CD4-positive, alpha-beta T cell treated with Interleukin-4 for 1 hour (primary cell): Measurements from ENCODE around the gene LTBR.

Experiments
- DNase-seq, 2 donors: peaks; one replicate each; pipeline ENCODE4 v3.0.0-alpha.2; 2020 to 2022

Gene LTBR

DNA sequence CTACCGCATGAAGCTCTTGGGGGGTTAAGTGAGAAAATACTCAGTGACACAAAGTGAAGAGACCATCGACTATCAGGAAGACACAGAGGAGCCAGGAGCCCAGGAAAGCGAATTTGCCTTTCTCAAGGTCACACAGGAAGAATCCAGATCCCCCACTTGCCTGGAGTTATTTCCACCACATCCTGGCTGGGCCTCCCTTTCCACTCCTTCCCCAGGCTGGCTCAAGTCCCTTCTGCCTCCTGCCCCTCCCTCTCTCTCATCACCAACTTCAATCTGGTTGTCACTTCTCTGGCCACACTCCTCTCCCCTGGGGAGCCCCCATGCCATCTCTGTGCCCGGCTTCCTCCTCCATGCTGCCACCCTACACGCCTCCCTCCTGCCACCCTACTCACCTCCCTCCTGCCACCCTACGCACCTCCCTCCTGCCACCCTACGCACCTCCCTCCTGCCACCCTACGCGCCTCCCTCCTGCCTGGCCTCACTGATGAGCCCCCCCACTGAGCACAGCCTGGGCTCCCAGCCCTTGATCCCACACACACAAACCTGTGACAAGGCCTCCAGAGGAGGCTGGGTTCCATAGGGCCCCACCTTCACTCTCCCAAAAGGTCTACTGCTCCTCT lies 14.9 kb upstream of the LTBR start:
- no peak for DNase-seq

DNA sequence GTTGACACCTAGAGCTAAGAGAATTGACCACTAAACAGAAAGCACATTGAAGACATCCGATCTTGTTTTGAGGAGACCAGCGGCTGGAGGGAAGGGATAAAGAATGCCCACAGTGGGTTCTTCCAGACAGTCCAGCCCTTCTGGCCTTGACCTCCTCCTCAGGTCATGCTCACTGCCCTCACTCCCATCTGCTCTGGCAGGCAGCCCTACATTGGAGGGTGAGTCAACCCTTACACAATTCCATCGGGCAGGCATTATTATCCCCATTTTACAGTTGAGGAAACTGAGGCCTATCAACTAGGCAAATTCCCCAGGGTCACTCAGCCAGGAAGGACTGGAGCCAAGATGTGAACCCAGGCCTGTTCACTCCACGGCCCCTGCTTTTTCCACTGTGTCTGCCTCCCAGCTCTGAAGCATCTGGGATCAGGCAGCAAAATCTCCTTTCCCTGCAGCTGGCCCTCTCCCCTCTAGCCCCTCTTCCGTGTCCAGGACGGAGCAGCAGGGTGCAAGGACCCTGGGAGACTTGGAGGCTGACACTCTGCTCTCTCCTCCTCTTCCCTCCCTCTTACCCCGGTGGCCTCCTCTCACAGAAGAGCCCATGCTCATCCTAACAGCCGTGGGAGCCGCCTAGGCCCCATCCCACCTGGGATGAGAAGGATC lies 13.9 kb upstream of the LTBR start:
- DNase-seq: no peak

DNA sequence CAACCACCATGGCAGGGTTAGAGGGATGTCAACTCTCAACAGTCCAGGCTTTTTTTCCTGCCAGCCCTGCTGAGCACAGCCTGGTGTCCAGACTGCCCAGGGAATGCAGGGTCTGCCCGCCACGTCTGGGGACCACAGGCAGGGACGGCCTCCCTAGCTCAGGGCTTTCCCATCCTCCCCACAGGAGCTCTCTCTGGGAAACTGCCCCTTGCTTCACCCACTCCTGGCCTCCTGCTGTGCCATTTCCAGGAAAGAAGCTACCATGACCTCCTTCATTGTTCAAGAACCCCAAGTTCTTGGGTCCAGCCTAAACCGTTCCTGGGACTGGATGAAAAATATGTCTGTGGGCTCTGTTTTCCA lies 13.4 kb upstream of the LTBR start:
- DNase-seq: no peak

DNA sequence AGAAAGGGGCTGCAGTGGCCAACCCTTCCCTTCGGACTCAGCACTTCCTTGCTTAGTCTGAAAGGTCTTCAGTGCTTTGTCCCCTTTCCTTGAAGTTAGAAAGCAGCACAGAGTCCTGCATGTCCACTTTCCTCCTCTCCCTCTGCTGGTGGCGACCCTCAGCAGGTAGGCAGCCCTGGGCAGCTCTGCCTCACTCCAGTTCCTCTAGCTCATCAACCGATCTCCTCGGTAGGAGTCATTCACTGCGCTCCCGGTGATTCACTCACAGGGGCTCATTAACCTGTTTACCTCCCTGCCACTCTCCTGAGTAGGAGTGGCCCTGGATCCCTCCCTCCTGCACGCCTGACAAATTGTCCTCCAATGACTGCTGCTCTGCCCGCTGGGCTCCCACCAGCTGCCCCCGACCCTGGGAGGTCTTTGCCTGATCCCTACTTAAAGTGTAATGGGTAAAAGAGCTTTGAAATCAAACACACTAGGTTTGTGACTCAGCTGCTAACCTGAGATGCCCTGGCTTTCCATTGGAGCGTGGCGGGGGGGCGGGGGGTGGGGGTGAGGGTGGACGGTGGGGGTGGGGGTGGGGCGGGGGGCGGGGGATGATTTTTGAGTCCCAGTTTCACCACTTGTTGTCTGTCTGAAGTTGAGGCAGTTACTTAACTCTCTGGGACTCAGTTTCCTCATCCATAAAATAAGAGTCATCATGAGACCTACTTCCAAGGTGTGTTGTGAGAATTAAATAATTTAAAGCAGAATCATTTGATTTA lies 12.8 kb upstream of the LTBR start:
- no peak for DNase-seq

DNA sequence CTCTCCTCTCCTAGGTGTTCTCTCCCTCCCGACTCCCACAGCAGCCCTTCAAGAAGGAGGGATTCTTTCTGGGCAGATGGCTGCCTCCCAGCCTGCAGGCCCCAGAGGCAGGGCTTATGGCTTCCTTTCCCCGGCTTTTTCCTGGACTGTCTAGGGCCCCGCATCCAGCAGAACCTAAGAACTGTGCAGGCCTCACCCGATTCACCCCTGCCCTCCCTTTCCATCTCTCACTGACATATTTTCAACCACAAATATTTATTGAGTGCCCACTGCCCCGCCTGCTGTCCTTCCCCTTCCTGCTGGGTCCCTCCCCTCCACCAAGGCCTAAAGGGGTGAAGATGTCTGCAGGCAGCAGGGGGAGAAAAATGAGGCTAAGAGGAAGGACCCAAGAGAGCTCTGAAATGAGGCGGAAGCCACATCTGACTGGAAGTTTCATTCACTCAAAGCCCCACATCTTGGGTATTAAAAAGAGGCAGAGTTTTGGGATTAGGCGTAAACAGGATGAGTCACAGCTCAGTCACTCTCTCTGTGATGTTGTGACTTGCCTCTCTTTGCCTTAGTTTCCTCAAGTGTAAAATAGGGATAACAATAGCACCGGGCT lies 11.5 kb upstream of the LTBR start:
- no peak for DNase-seq

DNA sequence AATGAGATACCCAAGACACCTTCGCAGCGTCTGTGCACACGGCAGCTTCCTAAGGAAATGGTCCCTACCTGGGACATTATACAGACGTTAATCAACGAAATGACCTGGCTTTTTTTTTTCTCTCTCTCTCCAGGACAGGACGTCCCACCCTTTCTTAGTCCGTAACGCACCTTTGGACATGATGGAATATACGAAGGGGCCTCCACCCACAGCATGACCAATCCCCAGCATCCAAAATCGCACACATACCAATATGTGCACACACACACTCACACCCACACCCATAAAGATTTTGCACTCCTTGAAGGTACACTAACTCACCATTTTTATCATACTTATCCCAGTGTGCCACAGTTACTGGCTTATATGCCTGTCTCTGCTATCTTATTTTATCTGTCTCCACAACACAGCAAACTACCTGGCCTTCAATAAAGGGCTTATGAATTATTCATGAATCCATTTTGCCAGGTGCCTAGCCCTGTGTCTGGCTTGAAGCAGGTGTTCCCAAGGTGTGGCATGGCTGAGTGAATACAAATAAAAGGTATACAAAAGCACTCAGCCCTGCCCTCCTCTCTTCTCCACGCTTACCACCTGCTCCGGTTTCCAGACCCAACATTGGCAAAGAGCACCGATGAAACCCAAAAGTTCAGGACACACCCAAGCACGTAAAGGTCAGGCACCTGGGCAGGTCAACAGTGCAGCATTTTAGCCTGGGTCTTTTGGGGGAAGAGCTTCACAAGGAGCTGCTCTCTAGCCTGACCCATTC lies 10.8 kb upstream of the LTBR start:
- DNase-seq: no peak

DNA sequence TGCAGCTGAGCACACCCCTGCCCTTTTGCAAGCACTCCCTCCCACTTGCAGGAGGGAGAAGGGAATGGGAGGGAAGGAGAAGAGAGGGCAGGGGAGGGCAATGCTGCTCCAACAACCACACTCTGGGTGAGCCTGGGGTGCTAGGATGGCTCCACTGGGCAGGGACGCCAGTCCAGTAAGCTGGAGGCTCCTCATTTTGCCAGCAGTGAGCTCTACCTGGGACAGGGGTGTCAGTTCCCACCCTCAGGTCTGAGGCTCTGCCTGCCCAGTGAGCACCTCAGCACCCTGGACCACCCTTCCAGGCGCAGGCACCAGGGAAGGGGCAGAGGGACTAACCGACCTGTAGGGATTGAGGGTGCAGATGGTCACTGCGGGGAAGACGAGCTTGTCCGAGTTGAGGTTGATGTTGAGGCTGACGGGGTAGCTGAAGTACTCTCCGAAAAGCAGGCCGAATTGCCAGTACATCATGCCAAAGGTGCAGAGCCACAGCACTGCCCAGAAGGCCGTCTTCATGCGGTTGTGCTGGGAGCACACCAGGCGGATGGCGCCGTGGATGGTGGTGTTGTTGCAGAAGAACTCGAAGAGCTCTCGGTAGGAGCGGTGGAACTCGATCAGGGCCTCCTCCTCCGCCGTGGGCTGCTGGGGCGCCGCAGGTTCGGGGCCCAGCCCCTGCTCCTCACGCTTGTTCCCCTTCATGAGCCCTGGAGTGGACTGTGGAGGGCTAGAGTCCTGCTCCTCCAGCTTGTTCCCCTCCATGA lies 9.8 kb upstream of the LTBR start:
- DNase-seq: no peak

DNA sequence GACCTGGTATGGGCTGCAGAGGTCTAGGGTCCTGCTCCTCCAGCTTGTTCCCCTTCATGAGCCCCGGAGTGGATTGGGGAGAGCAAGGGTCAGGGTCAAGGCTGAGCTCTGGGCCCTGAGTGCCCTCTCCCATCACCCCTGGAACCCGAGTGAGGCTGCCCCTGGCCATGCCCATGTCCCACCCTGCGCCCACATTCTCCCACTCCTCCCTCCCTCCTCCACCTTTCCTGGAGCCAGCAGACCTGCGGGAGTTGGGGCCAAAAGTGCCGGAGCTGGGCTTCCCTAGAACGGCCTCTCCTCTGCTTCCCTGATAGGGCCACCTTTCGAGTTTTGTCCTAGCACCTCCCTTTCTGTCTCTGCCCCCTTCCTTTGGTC lies 9.2 kb upstream of the LTBR start:
- no peak for DNase-seq

DNA sequence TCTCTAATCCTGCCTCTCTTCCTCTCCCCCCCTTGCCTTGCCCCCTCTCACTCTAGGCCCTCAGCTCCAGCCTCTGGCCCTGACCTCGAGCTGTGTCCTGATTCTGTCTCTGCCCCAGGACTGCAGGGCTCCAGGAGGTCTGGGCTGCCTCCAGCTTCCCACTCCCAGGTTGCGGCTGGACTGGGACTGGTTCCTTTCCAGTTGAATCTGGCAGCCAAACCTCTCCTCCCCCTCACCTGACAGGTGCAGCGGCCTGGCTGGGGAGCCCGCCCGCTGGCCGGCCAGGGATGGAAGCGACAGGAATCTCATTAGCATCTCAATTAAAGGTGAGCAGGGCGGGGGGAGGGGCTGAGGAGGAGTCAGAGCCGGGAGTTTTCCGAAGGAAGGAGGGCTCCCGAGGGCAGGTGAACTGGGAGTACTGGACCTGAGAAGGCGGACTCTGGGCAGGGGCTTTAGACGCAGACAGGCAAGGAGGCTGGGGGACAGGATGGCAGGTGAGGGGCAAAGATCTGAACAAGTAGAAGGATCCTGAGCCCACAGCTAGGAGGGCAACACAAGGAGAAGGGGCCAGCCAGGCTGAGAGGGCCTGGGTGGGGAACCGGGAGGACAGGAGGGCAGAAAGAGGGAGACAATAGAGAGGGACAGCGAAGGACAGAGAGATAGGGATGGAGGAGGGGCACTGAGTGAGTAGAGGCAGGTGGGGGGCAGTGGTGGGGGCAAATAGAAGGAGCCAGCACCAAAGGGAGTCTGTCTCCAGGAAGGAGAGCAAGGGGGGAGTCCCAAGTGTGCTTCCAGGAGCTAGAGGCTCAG lies 8.5 kb upstream of the LTBR start, which contains the start of gene SCNN1A:
SCNN1A (minus strand) TSS at position 295 of the 810 bp plus-strand sequence. CDS start 780 bp downstream, outside the sequence.
- no peak for DNase-seq

DNA sequence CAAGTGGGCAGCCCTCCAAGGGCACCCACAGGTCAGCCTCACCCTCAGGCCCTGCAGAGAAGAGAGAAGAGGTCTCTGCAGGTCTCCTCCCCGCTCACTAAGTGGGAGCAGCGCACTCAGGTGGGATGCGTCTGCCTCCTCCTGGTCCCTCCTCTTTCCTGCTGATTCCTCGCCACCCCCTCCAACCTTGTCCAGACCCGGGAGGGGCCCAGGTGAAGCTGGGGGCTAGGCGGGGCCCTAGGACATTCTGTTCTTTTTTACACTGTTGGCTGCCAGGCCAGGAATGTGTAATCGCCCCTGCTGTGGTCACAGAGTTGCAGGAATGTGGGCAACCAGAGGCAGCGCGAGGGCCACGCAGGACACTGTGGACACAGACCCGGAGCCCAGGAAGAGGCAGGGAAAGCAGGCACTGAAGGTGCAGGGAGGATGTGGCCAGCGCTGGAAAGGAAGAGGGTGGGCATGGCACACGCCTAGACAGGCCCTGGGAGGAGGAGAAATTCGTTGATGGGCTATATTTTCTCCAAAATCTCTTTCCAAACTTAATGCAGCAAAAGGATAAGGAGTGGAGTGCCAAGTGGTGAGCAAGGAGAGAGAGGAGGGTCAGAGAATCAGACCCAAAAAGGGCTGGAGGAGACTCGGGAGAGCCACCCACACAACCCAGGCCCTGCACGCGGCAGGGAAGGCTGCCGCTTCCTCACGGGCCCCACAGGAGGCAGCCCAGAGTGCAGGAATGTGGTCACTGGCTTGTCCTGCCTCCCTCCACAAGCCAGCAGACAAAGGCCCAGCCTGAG lies 7.7 kb upstream of the LTBR start:
- no peak for DNase-seq

DNA sequence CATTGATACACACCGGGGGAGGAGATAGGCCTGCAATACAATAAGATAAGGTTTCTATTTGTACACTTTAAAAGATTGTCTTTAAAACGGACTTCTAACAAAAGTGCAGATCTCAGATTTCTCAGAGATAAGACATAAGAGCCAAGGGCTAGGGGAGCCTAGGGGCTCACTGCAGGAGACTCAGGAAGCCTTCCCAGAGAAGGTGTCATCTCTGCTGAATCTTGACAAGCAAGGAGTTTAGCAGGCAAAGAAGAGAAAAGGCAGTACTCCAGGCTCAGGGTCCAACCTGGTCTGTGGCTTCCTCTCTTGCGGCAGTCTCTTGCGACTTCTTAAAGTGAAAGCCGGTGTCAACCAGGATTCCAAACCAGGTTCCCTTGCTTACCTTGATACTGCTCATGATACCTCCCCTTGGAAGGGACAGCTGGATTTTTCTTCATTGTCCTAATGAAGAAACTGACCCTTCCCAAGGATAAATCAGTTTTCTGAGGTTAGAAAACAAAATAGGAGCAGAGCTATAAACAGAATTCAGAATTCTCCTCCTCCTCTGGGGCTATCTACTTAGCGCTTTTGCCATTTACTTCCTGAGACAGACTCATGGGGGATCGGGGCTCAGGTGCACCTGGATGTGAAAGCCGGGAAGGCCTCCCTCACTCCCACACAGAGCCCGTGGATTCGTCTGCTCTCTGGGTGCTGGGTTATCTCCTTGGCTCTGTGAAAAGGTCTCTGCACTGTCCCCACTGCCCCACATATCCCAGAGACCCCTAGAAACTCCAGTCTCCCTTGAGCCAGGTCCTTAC lies 6.9 kb upstream of the LTBR start:
- DNase-seq: no peak

DNA sequence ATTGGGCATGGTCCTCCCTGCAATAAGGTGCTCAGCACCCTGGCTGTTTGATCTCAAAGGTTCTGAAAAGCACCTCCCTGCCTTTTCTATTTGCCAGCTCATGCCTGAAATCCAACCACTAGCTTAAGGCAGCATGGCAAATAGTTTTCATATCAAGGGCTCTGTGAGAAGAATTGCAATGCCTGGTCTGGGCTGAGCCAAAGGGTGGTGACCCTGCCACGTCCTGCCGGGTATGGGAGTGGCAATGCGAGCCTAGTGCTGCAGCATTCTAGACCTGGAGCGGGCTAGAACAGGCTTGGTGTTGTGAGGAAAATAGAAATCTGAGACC lies 6.3 kb upstream of the LTBR start:
- no peak for DNase-seq

DNA sequence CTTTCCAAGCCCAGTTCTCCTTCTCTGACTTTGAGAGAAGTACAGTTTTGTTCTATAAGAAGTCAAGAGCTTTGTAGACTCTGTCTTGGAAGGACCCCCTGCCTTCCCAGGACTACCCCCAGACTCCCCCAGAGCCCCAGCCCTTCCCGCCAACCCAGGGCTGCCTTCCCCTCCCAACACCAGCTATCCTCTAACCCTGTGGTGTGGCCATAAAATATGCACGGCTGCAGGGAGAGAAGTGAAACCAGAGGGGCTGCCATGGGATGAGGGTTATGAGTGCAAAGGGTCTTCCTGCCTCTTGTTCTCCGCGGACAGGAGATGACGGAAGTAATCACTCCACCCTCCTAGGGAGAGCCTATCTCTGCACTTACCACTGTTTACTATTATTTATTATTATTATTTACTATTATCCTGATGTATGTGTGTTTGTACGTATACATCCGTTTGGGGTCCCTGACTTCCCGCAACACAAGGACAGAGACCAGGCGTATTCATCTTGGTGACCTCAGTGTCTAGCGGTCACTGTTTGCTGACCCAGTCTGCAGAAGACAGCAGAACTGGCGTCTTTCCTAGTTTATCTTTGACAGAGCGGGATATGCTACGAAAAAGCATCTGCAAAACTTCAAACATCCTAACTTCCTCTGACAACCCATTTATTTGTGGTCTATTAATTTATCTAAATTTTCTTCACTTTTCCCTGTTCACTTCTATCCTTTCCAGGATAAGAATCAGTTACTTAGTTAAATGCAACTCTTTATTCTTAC lies 5.1 kb upstream of the LTBR start:
- no peak for DNase-seq

DNA sequence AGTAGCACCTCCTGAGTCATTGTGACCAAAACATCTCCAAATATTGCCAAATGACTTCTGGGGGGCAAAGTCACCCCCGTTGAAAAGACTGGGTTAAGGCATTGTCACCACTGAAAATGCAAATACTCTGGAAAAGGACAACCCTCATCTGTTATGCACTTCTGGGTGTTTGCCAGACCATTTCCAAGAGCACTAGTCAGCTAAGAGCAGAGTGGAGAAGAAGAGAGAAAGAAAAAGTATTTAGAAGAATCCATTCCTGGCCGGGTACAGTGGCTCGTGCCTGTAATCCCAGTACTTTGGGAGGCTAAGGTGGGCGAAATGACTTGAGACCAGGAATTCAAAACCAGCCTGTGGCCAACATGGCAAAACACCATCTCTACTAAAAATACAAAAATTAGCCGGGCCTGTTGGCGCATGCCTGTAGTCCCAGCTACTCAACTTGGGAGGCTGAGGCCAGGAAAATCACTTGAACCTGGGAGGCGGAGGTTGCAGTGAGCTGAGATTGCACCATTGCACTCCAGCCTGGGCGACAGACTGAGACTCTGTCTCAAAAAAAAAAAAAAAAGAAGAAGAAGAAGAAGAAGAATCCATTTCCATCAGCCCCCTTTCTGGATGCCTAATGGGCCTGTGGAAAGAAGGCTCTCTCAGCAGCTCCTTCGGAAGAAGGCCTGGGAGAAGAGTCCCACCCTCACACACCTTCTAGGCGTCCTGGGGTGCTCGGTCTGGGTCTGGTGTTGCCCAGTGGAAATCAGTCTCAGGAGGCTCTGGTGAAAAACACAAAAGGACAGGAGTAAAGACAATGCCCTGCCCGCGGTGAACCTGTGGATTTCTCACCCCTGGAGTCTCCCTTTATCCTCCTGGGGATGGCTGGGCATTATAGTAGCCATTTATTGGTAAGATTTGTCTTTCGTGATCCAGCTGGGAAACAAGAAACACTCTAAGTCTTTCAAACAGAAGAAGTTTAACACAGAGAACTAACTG lies 3.5 kb upstream of the LTBR start:
- DNase-seq: no peak

DNA sequence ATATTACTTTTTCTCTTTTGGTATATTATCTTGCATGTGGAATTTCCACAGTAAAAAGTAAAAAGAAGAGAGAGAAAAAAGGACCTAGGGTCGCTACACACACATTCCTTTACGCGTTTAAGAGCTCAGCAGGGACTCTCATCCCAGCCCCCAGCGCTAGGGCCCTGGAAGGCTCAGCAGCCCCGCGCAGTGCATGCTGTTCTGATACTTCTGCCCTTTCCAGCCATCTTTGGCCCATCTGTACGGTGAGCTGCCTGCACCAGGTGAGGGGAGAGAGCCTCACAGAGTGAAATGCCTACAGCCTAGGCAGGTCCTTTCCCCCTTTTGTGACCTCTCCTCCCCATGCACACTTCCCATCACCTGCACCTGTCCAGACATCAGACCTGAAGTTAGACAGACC lies 1.6 kb upstream of the LTBR start:
- DNase-seq: no peak

DNA sequence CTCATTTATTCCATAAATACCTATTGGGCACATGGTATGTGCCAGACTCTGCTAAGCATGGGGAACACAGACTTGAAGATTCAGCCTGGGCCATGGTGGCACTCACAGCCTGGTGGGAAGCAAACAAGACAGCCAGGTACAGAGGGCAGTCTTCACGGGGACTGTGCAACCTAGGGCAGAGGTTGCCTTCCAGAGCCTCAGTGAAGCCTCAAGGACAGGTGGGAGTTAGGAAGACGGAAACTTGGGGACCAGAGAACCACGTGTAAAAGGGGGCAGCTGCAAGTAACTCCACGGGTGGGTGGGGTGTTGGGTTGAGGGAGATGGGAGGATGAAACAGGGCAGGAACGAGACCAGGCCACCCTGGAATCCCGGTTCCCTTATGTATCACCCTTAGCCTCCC lies 980 bp upstream of the LTBR start:
- DNase-seq: no peak

DNA sequence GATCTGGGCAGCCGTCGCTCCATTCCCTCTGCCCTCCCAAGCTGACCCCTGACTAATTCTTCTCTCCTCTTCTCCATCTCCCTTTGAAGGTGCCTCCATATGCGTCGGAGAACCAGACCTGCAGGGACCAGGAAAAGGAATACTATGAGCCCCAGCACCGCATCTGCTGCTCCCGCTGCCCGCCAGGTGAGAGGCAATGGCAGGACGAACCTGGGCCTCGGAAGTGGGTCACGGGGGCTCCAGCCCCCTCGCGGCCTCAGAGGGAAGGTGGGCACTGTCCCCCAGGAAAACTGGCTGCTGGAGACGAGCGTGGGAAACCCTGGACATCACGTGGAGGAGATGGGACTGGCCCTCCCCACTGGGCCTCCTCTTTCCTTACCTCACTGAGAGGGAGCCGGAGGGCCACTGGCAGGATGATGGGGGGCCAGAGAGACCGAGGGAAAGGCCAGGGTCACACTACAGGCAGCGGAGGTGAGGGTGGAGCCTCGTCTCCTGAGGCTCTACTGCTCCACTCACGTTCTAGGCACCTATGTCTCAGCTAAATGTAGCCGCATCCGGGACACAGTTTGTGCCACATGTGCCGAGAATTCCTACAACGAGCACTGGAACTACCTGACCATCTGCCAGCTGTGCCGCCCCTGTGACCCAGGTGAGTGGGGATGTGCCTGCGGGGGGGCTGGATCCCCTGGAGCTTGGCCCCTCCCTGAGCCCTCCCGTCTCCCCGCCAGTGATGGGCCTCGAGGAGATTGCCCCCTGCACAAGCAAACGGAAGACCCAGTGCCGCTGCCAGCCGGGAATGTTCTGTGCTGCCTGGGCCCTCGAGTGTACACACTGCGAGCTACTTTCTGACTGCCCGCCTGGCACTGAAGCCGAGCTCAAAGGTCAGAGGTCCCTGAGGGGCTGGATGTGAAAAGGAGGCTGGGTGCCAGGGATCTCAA lies 806 bp downstream of the LTBR start:
- no peak for DNase-seq
